IPS-18c (cell line): ENCODE data around the gene OTOG.

Source experiments
- H3K4me3 ChIP-seq: 2 replicates; pipeline ENCODE4 v1.7.0; 2013; ENCODE audit warnings: low read depth, mild to moderate bottlenecking, low read length, moderate library complexity; ENCODE audit not compliant: insufficient read depth
- H3K9me3 ChIP-seq: one replicate; pipeline ENCODE4 v1.6.1; 2013; ENCODE audit warnings: mild to moderate bottlenecking, low read length, moderate library complexity; ENCODE audit not compliant: control insufficient read depth, insufficient read depth

Gene OTOG

DNA sequence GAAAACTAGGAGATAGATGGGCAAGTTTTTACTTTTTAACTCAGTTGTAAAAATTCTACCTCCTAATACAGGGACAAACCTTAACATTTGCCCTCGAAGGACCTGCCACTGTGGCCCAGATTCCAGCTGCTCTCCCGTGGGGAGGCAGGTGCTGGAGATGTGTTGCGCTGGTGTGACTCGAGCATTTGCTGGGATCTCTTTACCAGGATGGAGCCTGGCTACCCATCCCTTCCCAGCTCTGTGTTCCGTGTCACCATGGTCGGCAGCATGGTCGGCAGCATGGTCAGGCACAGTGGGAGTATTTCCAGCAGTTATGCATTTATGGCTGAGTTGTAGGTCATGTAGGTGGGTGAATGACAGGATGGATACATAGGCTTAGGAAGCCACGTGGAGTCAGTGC, 41.1 kb downstream of the OTOG start:
- Histone ChIP-seq H3K4me3 (no peak overlapping the region), H3K9me3 (no peaks in the 10 kb centered on the region)

DNA sequence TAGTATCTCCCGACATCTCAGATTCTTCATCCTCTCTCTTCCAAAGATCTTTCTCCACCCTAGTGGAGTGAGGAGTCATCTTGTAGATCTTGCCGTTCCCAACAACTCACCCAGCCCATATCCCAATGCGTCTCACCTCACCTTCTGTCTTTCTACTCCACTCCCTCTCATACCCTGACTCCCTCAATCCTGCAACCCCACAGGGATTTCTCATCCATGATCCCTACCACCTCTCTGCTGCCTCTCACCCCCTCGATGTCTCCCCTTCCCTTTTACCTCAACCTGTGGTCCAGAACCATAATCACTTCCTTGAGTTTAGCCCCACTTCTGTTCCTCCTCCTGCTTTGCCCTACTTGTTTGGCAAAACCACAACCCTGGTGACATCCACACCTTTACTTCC, 41.7 kb downstream of the OTOG start:
- Histone ChIP-seq H3K4me3 (no peak overlapping the region), H3K9me3 (peaks cover under 1% of the 10 kb centered on the region)

GRCh38 chr11:17590463-17590862, 43.4 kb downstream of the OTOG start:
- Histone ChIP-seq H3K4me3 (no peak overlapping the region), H3K9me3 (peaks cover 5% of the 10 kb centered on the region)

DNA sequence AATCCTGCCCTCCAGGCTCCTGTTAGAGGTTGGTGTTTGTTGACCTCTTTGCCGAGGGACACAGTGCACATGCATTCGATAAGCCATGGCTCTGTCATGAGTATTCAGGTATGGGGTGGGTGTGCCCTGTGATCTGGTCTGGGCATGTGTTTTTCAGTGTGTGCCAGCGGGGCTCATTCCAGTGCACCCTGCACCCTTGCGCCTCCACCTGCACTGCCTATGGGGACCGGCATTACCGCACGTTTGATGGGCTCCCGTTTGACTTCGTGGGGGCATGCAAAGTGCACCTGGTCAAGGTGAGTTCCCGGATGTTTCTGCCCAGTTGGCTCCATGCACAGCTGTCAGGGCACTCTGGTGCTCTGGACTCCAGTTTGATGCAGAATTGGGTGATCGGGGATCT, 44.2 kb downstream of the OTOG start:
- H3K4me3 ChIP-seq: no peak overlapping the region
- H3K9me3 ChIP-seq: peaks cover 6% of the 10 kb centered on the region

GRCh38 chr11:17593466-17594245, 46.6 kb downstream of the OTOG start:
- H3K9me3 ChIP-seq: peaks cover 6% of the 10 kb centered on the region
- H3K4me3 ChIP-seq: no peak overlapping the region

DNA sequence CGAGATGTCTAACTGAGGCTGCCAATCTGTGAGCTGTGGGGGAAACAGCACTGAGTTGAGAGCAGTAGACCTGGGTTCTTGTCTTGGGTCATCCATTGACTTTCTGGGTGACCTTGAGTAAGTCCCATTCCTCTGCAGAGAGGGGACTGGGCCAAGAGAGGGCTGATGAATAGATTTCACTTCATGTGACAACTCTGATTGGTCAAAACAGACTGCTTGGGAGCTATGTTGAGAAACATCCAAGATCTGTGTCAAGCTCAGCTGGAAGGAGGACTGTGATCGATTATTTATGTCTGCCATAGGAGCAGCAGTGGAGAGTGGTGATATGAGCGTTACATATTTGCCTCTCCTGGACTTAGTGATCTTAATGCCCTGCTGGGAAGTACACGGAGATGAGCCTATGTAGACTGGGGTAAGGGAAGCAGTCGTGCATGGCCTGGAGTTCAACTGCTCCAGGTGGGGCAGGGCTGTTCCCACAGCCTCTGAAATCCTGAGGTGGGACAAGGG, 47.7 kb downstream of the OTOG start:
- peaks cover 6% of the 10 kb centered on the region for H3K9me3 ChIP-seq
- H3K4me3 ChIP-seq: no peak overlapping the region

DNA sequence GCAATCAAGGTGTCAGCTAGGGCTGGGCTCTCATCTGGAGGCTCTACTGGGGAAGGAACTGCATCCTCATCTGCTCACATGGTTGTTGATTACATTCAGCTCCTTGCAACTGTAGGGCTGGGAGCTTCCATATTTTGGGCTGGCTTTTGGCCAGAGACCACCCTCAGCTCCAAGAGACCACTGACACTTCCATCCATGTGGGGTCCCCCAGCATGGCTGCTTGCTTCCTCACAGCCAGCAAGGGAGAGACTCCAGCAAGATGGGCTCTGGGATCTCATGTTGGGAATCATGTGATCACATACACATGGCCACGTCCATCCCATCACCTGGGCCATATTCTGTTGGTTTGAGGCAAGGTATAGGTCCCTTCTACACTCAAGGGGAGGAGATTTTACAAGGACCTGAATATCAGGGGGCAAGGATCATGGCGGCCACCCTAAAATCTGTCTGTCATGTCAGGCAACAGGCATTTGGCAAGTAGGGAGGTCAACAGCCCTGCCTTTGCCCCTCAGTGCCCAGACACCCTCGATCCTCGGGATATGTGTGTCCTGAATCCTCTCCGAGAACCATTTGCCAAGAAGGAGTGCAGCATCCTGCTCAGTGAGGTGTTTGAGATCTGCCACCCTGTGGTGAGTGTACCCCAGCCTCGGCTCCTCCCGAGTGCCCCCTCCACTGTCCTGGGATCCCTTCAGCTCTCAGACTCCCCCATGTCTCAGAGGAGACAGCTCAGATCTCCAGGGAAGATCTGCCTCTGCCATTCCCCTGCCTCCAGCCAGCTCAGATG, 48.7 kb downstream of the OTOG start:
- peaks cover 6% of the 10 kb centered on the region for H3K9me3 ChIP-seq
- no peak overlapping the region for H3K4me3 ChIP-seq

DNA sequence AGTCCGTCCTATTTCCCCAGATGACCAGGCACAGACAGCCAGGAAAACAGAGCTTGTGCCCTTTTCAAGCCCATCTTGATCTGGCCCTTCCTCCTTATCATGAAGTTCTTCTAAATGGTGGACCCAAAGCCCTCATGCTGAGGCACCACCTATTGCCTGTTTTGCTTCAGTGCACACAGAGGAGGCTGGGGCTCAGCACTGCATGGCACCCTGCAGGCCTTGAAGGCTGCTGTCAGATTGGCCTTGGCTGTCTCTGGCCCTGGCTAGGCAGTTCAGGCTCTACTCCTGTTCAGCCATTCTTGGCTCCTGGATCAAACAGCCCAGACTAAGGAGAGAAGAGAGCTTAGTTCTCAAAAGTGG, 49.2 kb downstream of the OTOG start:
- Histone ChIP-seq H3K9me3 (peaks cover 6% of the 10 kb centered on the region), H3K4me3 (no peak overlapping the region)

GRCh38 chr11:17596711-17597110, 49.7 kb downstream of the OTOG start:
- no peak overlapping the region for H3K4me3 ChIP-seq
- H3K9me3 ChIP-seq: peaks cover 6% of the 10 kb centered on the region

- H3K9me3 ChIP-seq: peaks cover 6% of the 10 kb centered on the region
- H3K4me3 ChIP-seq: no peak overlapping the region
Observed at GRCh38 chr11:17597770-17598169, 50.7 kb downstream of the OTOG start.

DNA sequence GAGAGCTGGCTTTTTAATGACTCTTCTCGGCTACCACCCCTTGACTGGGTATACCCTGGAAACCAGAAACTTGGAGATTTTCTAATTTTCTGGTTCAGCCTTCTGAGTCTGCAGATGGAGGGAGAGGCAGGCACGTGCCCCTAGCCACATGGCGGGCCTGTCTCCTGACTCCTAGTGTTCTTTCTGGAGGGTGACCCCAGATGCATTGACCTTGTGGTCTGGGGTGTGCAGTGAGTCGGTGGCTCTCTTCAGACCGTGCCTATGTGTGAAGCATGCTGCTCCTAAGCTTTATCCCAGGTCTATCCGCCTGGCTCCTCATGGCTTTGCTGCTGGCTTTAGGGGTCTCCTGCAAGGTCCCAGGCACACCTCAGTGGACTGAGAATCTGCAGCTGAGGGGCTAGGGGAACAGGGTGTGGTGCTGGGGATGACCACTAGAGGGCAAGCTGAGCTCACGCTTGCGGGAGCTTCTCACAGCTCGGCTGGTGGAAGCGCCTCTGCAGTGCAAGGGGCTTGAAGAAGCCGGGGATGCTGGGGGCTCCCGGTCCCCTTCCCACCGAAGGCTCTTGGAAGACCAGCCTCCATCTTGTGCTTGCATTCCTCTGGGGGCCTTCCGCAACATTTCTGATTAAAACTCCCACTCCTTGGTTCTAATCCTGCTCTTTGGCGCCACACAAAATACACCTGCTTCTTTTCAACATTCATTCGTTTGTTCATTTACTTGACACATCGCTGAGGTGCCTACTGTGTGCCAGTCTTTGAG, 51.8 kb downstream of the OTOG start:
- H3K9me3 ChIP-seq: peaks cover 4% of the 10 kb centered on the region
- H3K4me3 ChIP-seq: no peak overlapping the region

- Histone ChIP-seq H3K9me3 (peaks cover 3% of the 10 kb centered on the region), H3K4me3 (no peak overlapping the region)
Observed at GRCh38 chr11:17599460-17599925, 52.4 kb downstream of the OTOG start.

DNA sequence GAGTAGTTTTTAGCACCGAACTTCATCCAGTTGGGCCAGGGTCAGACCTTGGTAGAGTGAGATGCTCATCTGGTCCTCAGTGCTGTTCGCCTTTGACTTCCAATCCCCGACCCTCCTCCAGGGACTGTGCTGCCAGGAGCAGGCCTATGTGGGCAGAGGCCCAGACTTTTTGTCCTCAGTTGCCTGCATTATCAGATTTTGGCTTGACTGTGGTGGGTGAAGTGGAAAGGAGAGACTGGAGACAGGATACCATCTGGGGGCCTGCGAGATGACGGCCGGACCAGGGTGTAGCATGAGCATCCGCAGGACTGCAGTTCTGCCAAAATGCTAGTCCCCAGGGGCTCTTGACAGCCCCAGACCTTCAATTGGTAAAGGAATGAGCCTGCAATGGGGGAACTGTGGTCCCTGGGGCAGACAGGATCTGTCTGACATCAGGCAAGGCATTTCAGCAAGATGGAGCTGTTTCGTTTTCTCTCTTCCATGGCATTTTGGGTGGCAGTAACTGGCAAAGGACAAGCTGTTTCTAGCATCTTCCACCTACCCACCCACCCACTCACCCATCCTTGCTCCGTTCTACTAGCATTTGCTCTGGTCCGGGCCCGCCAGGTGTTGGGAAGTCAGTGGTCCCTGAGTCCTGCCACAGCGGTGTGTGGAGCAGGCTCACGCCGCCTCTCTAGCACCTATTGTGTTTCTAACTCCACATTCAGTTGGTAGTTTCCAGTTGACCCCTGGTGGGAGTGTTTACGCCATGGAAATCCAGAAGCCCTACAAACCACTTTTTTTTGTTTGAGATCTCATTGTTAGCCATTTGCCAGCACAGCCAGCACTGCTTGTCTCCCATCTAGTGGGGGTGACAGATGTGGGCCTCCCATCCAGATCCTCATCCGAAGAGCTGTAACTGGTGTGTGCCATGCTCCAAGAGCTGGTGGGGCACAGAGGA, 53.5 kb downstream of the OTOG start:
- H3K9me3 ChIP-seq: no peaks in the 10 kb centered on the region
- H3K4me3 ChIP-seq: no peak overlapping the region

GRCh38 chr11:17601256-17601671, 54.2 kb downstream of the OTOG start:
- no peak overlapping the region for H3K4me3 ChIP-seq
- no peaks in the 10 kb centered on the region for H3K9me3 ChIP-seq

- Histone ChIP-seq H3K4me3 (no peak overlapping the region), H3K9me3 (no peaks in the 10 kb centered on the region)
Observed at GRCh38 chr11:17601676-17602075, 54.6 kb downstream of the OTOG start.

DNA sequence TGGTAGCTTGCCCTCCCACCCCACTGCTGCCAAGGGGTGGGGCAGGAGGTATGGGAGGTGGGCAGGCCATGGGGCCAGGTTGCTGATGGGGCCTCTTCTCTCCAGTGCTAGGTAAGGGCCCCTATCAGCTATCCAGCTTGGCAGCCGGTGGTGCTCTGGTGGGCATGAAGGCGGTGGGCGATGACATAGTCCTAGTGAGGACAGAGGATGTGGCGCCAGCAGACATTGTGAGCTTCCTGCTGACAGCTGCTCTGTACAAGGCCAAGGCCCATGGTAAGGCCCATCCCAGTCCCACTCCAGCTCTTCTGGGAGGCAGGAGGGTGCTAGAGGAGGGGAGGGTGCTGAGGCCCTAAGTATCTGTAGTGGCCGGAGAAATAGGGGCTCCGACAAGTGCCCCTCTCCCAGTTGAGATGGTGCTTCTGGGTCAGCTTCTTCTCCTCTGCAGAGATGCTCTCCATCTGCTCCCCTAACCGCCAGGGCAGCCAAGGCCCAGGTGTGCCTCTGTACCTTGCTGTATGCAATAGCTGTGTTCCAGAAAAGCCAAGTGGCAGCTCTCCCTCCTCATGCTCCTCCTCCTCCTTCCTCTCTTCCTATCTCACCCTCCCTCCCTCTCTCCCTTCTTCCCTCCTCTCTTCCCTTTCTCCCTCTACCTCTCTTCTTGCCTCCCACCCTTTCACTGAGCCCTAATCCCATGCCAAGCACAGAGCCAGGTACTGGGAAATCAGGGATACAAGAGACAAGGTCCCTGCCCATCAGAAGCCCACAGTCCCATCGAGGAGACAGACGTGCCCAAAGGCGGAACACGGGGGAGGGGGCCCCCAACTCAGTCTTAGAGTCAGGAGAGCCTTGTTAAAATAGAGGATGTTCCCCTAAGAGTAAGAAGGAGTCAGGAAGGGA, 55.3 kb downstream of the OTOG start:
- H3K9me3 ChIP-seq: no peaks in the 10 kb centered on the region
- no peak overlapping the region for H3K4me3 ChIP-seq
